Measurements from ENCODE around the gene BAHCC1.

BAHCC1 gene

DNA sequence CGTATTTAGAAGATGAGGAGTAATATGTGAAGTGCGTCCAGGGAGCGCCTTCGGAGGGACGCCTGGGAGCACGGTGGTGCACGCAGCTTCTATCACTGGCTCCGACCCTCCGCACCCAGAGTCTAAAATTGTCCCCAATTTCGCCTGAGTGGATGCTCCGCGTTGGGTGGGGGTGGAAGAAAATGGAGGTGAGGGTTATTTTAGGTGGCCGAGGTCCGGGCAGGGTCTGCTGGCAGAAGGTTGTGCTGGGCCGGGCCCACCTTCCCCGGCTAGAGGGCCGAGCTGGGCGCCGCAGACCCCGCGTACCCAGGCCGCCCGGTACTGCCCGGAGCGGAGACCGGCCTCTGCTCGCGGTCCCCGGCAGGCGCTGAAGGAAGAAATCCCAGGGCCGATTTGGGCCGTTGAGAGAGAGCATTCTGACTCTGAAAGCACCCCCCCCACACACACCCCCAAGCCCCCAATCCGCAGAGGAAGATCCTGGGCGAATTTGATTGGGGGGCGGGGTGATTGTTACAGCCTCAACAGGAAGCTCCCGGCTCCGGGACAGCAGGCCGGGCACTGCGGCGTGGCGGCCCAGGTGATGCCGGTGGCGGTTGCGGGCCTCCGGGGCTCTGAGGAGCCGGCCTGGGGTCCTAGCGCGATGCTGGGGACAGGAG, 3.0 kb downstream of the BAHCC1 start:
- Histone ChIP-seq H2AFZ (ENCODE audit: low read length) (no peak overlapping the region), H3F3A (ENCODE audit: insufficient read depth, low read length) (no peaks in the 10 kb centered on the region), H3K9ac (ENCODE audit: low read length) (no peak overlapping the region), H3K36me3 (ENCODE audit: insufficient read depth, low read length) (no peaks in the 10 kb centered on the region), H3K4me2 (ENCODE audit: low read length) (no peak overlapping the region), H3K27ac (ENCODE audit: low read depth, low read length, poor library complexity, severe bottlenecking) (no peak overlapping the region), H3K4me3 (ENCODE audit: low read depth, low read length, poor library complexity, severe bottlenecking) (no peak overlapping the region), H3K9me2 (ENCODE audit: low read depth, low read length) (no peaks in the 10 kb centered on the region), H3K4me1 (ENCODE audit: insufficient read depth, low read length, severe bottlenecking) (no peaks in the 10 kb centered on the region), H3K9me3 (ENCODE audit: low read length) (no peaks in the 10 kb centered on the region), H4K20me1 (ENCODE audit: insufficient read depth, low read length) (no peaks in the 10 kb centered on the region), H3K27me3 (ENCODE audit: insufficient read depth, low read length) (peaks cover 8% of the 10 kb centered on the region), H3K79me2 (ENCODE audit: insufficient read depth, low read length) (no peaks in the 10 kb centered on the region)
- TF ChIP-seq EZH2 (IDR thresholded peaks at IDR 0.05; ENCODE audit: borderline replicate concordance, low read length), result no peak
- TF ChIP-seq, protein P1, sequence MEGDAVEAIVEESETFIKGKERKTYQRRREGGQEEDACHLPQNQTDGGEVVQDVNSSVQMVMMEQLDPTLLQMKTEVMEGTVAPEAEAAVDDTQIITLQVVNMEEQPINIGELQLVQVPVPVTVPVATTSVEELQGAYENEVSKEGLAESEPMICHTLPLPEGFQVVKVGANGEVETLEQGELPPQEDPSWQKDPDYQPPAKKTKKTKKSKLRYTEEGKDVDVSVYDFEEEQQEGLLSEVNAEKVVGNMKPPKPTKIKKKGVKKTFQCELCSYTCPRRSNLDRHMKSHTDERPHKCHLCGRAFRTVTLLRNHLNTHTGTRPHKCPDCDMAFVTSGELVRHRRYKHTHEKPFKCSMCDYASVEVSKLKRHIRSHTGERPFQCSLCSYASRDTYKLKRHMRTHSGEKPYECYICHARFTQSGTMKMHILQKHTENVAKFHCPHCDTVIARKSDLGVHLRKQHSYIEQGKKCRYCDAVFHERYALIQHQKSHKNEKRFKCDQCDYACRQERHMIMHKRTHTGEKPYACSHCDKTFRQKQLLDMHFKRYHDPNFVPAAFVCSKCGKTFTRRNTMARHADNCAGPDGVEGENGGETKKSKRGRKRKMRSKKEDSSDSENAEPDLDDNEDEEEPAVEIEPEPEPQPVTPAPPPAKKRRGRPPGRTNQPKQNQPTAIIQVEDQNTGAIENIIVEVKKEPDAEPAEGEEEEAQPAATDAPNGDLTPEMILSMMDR (IDR thresholded peaks at IDR 0.05; ENCODE audit: low read length), result no peak

DNA sequence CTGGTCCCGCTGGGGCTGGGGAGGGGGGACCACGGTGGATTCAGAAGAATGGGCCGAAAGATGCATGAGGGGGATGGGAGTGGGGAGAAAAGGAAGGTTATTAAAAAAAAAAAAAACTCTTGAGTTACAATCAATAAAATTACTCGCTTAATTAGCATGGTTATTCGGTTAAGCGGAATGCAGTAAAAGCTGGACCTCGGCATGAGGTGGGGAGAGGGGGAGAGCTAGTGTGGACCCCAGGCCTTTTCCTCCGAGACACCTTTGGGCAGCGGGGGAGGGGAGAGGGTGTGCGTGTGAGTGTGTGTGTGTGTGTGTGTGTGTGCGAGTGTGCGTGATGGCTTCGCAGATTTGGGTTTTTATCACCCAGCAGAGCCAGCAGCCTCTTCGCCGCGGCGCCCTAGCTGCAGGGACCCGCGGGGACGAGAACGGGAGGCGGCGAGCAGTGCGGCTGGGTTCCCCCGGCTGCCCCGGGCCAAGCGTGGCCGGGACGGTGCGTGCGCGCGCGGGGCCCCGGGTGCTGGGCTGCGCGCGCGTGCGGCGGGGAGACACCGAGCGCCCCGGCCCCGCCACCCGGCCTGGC, 3.7 kb downstream of the BAHCC1 start:
- H4K20me1 ChIP-seq (ENCODE audit: insufficient read depth, low read length), result no peaks in the 10 kb centered on the region
- H3K9me3 ChIP-seq (ENCODE audit: low read length), result no peaks in the 10 kb centered on the region
- H3K36me3 ChIP-seq (ENCODE audit: insufficient read depth, low read length), result no peaks in the 10 kb centered on the region
- H3K27ac ChIP-seq (ENCODE audit: low read depth, low read length, poor library complexity, severe bottlenecking), result no peak overlapping the region
- no peaks in the 10 kb centered on the region for H3F3A ChIP-seq (ENCODE audit: insufficient read depth, low read length)
- H3K79me2 ChIP-seq (ENCODE audit: insufficient read depth, low read length), result no peaks in the 10 kb centered on the region
- H3K4me2 ChIP-seq (ENCODE audit: low read length), result no peak overlapping the region
- H3K9me2 ChIP-seq (ENCODE audit: low read depth, low read length), result no peaks in the 10 kb centered on the region
- no peak overlapping the region for H3K4me3 ChIP-seq (ENCODE audit: low read depth, low read length, poor library complexity, severe bottlenecking)
- TF ChIP-seq, protein P1 (IDR thresholded peaks at IDR 0.05; ENCODE audit: low read length), result no peak
- TF ChIP-seq EZH2 (IDR thresholded peaks at IDR 0.05; ENCODE audit: borderline replicate concordance, low read length), result no peak
- H2AFZ ChIP-seq (ENCODE audit: low read length), result no peak overlapping the region
- H3K4me1 ChIP-seq (ENCODE audit: insufficient read depth, low read length, severe bottlenecking), result no peaks in the 10 kb centered on the region
- no peak overlapping the region for H3K9ac ChIP-seq (ENCODE audit: low read length)
- H3K27me3 ChIP-seq (ENCODE audit: insufficient read depth, low read length), result peaks cover 8% of the 10 kb centered on the region

DNA sequence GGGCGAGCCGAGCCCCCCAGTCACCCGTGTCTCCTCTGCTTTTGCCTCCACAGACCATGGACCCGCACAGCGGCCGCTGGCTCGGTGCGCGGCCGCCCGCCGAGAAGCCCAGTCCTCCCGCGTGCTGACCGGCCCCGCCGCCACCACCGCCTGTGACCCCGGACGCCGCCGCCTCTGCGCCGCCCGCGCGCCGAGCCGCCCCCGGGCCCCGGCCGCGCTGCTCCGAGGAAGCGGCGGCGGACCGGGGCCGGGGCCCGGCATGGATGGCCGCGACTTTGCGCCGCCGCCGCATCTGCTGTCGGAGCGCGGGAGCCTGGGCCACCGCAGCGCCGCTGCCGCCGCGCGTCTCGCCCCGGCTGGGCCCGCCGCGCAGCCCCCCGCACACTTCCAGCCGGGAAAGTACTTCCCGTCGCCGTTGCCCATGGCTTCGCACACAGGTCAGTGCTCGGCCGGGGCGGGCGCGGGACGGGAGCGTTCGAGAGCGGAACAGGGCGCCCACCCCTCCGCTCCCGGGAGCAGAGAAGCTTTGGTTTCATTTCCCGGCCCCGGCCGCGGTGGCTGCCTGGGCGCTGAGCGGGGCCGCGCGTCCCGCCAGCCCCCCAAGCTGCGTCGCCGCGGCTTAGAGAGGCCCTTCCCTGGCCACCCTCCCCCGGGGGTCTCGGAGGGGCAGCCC, 4.4 kb downstream of the BAHCC1 start:
- Histone ChIP-seq H3K4me3 (ENCODE audit: low read depth, low read length, poor library complexity, severe bottlenecking) (no peak overlapping the region), H3K4me1 (ENCODE audit: insufficient read depth, low read length, severe bottlenecking) (no peaks in the 10 kb centered on the region), H3K9ac (ENCODE audit: low read length) (no peak overlapping the region), H3K36me3 (ENCODE audit: insufficient read depth, low read length) (no peaks in the 10 kb centered on the region), H4K20me1 (ENCODE audit: insufficient read depth, low read length) (no peaks in the 10 kb centered on the region), H3K27me3 (ENCODE audit: insufficient read depth, low read length) (peaks cover 8% of the 10 kb centered on the region), H3K4me2 (ENCODE audit: low read length) (no peak overlapping the region), H3K27ac (ENCODE audit: low read depth, low read length, poor library complexity, severe bottlenecking) (no peak overlapping the region), H2AFZ (ENCODE audit: low read length) (no peak overlapping the region), H3K9me3 (ENCODE audit: low read length) (no peaks in the 10 kb centered on the region), H3K9me2 (ENCODE audit: low read depth, low read length) (no peaks in the 10 kb centered on the region), H3K79me2 (ENCODE audit: insufficient read depth, low read length) (no peaks in the 10 kb centered on the region), H3F3A (ENCODE audit: insufficient read depth, low read length) (no peaks in the 10 kb centered on the region)
- no peak for TF ChIP-seq EZH2 (IDR thresholded peaks at IDR 0.05; ENCODE audit: borderline replicate concordance, low read length)
- TF ChIP-seq, protein P1 (IDR thresholded peaks at IDR 0.05; ENCODE audit: low read length), result no peak

Measured in OCI-LY1 (cell line).